ENCODE data around the gene SLC1A2.

Gene SLC1A2

GRCh38 chr11:35352077-35352888 lies 67.1 kb downstream of the SLC1A2 start:
- no peak for TF ChIP-seq JUND (IDR thresholded peaks at IDR 0.05; ENCODE audit: low read depth)
- DNase-seq (ENCODE audit: low read depth in 1 of 2, low spot score in 1 of 2): no peak
- in situ Hi-C loops (cut with HindIII; ENCODE audit: low pct_unique_long_range_greater_than_20kb, low sequenced_read_pairs): no loop called here

- TF ChIP-seq JUND (IDR thresholded peaks at IDR 0.05; ENCODE audit: low read depth): no peak
- no peak for DNase-seq (ENCODE audit: low read depth in 1 of 2, low spot score in 1 of 2)
- in situ Hi-C loops (cut with HindIII; ENCODE audit: low pct_unique_long_range_greater_than_20kb, low sequenced_read_pairs): no loop called here
Observed at GRCh38 chr11:35349897-35350296, 69.5 kb downstream of the SLC1A2 start.

- TF ChIP-seq JUND (IDR thresholded peaks at IDR 0.05; ENCODE audit: low read depth): no peak
- in situ Hi-C loops (cut with HindIII; ENCODE audit: low pct_unique_long_range_greater_than_20kb, low sequenced_read_pairs): no loop called here
- no peak for DNase-seq (ENCODE audit: low read depth in 1 of 2, low spot score in 1 of 2)
Observed at GRCh38 chr11:35348898-35349687, 70.3 kb downstream of the SLC1A2 start.

- no peak for DNase-seq (ENCODE audit: low read depth in 1 of 2, low spot score in 1 of 2)
- in situ Hi-C loops (cut with HindIII; ENCODE audit: low pct_unique_long_range_greater_than_20kb, low sequenced_read_pairs): no loop called here
- no peak for TF ChIP-seq JUND (IDR thresholded peaks at IDR 0.05; ENCODE audit: low read depth)
Observed at GRCh38 chr11:35347921-35348331, 71.4 kb downstream of the SLC1A2 start.

- no peak for TF ChIP-seq JUND (IDR thresholded peaks at IDR 0.05; ENCODE audit: low read depth)
- in situ Hi-C loops (cut with HindIII; ENCODE audit: low pct_unique_long_range_greater_than_20kb, low sequenced_read_pairs): no loop called here
- no peak for DNase-seq (ENCODE audit: low read depth in 1 of 2, low spot score in 1 of 2)
Observed at GRCh38 chr11:35347173-35347878, 72.0 kb downstream of the SLC1A2 start.

- no peak for DNase-seq (ENCODE audit: low read depth in 1 of 2, low spot score in 1 of 2)
- no peak for TF ChIP-seq JUND (IDR thresholded peaks at IDR 0.05; ENCODE audit: low read depth)
- in situ Hi-C loops (cut with HindIII; ENCODE audit: low pct_unique_long_range_greater_than_20kb, low sequenced_read_pairs): no loop called here
Observed at GRCh38 chr11:35346472-35347156, 72.7 kb downstream of the SLC1A2 start.

GRCh38 chr11:35344681-35345574 lies 74.4 kb downstream of the SLC1A2 start:
- in situ Hi-C loops (cut with HindIII; ENCODE audit: low pct_unique_long_range_greater_than_20kb, low sequenced_read_pairs): no loop called here
- TF ChIP-seq JUND (IDR thresholded peaks at IDR 0.05; ENCODE audit: low read depth): no peak
- DNase-seq (ENCODE audit: low read depth in 1 of 2, low spot score in 1 of 2): no peak

- no peak for DNase-seq (ENCODE audit: low read depth in 1 of 2, low spot score in 1 of 2)
- in situ Hi-C loops (cut with HindIII; ENCODE audit: low pct_unique_long_range_greater_than_20kb, low sequenced_read_pairs): no loop called here
- TF ChIP-seq JUND (IDR thresholded peaks at IDR 0.05; ENCODE audit: low read depth): no peak
Observed at GRCh38 chr11:35343033-35343598, 76.2 kb downstream of the SLC1A2 start.

GRCh38 chr11:35340715-35341114 lies 78.6 kb downstream of the SLC1A2 start:
- in situ Hi-C loops (cut with HindIII; ENCODE audit: low pct_unique_long_range_greater_than_20kb, low sequenced_read_pairs): no loop called here
- no peak for TF ChIP-seq JUND (IDR thresholded peaks at IDR 0.05; ENCODE audit: low read depth)
- DNase-seq (ENCODE audit: low read depth in 1 of 2, low spot score in 1 of 2): no peak

GRCh38 chr11:35340071-35340470 lies 79.3 kb downstream of the SLC1A2 start:
- TF ChIP-seq JUND (IDR thresholded peaks at IDR 0.05; ENCODE audit: low read depth): no peak
- in situ Hi-C loops (cut with HindIII; ENCODE audit: low pct_unique_long_range_greater_than_20kb, low sequenced_read_pairs): no loop called here
- no peak for DNase-seq (ENCODE audit: low read depth in 1 of 2, low spot score in 1 of 2)

GRCh38 chr11:35338921-35339320 lies 80.4 kb downstream of the SLC1A2 start:
- no peak for DNase-seq (ENCODE audit: low read depth in 1 of 2, low spot score in 1 of 2)
- no peak for TF ChIP-seq JUND (IDR thresholded peaks at IDR 0.05; ENCODE audit: low read depth)
- in situ Hi-C loops (cut with HindIII; ENCODE audit: low pct_unique_long_range_greater_than_20kb, low sequenced_read_pairs): no loop called here
